Fibroblast of gingiva (primary cell): ENCODE results near the gene KIF16B.
A peak's percentile ranks its signal among the peaks of the same experiment; 100 is the strongest.

Source experiments
- DNase-seq: peaks from one replicate; pipeline ENCODE4 v3.0.0-alpha.2; 2011; ENCODE audit warnings: low read depth

Gene KIF16B

DNA sequence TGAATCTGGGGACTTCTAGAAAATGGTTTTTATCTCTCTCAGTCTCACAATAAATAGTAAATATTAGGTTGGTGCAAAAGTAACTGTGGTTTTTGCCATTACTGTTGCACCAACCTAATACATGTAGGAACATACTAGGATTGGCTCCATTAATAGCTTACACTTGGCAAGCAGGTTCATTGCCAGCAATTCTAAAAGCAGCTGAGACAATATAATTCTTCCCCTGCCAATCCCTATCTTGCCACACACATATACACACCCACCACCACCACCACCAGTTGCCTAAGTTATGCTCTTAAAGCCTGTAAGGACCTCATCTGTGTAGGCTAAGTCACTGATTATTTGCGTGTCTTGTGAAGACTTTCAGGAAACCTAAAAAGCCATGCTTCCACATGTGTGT, 145.1 kb downstream of the KIF16B start:
- no peak for DNase-seq

DNA sequence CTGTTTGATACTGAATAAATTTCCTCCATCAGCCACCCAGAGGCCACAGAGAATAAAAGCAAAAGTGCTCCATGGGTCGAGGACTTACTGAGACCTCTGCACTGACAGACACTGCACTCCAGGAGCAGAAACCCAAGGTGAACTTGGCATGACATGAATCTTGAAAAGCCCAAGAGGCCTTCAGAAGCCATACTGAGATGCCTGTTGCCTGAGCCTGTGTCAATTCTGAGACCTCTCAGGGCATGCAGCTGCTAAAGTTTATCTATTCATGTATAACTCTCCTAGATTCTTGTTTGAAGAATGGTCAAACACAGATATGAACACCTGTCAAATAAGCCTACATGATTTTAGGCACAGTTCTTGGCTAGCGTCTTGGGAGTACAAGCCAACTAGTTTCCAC, 145.7 kb downstream of the KIF16B start:
- DNase-seq: no peak

- no peak for DNase-seq
Measured at GRCh38 chr20:16424780-16425179, 148.5 kb downstream of the KIF16B start.

- no peak for DNase-seq
Measured at GRCh38 chr20:16423311-16424212, 149.7 kb downstream of the KIF16B start.

DNA sequence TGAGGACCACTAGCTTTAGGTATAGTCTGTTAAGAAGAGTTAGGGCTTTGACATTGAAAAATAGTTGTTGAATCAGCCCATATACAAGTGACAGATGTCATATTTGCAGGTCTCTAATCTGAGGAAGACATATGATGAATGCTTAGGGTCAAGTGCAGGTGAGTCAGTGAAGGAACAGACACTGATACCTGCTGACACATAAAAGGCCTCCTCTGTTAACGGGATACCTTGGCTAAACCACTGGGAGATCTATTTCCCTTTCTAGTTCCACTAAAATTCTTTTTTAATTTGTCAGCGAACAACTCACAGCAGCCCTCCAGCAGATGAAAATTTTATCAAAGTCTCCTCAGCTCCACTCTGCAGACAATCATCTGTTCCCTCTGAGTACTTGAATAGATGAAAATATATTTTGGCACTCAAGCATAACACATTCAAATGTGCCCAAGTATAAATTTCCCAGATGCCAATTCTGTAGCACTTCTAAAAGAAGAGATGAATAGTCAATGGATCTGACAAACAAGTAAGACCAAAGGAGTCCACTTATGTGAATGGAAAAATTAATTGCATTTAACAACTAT, 154.0 kb downstream of the KIF16B start:
- DNase-seq: no peak

- no peak for DNase-seq
Measured at GRCh38 chr20:16418616-16419015, 154.6 kb downstream of the KIF16B start.

GRCh38 chr20:16417001-16417400, 156.2 kb downstream of the KIF16B start:
- DNase-seq: no peak

DNA sequence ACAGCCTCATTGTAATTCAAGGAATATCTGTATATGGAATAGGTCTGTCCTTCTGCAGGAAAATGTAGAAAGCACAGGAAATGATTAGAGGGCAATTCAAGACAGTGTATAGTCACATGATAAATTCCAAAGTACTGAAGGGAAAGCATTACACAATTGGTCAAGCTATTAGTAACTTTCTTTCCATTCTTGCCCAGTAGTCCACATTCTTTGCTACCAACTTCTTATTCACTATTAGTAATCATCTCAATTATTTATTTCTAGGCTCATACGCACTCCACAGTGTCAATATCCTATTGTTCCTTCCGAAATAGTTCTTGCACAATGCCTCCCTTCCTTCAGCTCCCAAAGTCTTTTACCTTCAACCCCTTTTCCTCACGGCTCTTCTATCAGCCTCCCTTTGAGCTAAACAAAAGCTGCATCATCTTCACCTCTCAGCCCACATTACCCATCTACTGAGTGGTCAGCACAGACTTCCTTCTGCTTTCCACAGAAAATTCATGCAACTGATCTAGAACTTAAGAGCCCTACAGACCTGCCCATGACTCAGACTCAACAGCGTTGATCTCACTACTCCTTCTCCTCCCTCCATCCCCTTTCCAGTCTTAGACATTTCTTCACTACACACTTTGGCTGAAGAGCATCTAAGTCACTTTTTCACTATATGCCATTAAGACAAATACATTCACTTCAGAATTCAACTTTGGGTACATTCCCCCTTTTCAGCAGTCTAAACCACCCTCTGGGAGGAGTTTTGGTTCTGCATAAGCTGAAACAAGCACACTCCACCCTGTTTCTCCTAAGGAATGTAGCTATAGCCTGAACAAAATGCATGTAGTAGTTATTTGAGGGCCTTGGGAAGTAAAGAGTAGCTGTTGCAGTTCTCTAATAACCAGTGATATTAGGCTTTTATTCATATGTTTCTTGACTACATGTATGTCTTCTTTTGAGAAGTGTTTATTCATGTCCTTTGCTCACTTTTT, 157.9 kb downstream of the KIF16B start:
- DNase-seq: peak; percentile 46

- no peak for DNase-seq
Measured at GRCh38 chr20:16412906-16413305, 160.3 kb downstream of the KIF16B start.

DNA sequence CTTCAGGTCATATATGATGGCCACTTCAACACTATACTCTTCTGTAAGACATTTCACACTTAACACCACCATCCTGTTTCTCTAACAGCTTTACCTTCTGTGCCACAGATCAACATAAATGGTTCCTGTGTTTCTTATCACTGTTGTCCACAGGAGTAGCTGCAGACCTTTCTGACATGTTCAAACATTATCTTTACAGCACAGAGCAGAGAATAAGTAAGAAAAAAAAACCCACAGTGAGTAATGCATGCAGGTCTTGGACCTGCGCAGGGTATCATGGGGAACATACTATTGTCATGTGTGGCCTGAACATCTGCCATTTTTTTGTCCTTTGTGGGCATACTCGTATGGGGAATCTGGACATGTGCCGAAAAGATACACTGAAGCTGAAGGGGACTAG, 161.9 kb downstream of the KIF16B start:
- no peak for DNase-seq

GRCh38 chr20:16410626-16411025, 162.6 kb downstream of the KIF16B start:
- DNase-seq: no peak

- DNase-seq: no peak
Measured at GRCh38 chr20:16408981-16409380, 164.3 kb downstream of the KIF16B start.

DNA sequence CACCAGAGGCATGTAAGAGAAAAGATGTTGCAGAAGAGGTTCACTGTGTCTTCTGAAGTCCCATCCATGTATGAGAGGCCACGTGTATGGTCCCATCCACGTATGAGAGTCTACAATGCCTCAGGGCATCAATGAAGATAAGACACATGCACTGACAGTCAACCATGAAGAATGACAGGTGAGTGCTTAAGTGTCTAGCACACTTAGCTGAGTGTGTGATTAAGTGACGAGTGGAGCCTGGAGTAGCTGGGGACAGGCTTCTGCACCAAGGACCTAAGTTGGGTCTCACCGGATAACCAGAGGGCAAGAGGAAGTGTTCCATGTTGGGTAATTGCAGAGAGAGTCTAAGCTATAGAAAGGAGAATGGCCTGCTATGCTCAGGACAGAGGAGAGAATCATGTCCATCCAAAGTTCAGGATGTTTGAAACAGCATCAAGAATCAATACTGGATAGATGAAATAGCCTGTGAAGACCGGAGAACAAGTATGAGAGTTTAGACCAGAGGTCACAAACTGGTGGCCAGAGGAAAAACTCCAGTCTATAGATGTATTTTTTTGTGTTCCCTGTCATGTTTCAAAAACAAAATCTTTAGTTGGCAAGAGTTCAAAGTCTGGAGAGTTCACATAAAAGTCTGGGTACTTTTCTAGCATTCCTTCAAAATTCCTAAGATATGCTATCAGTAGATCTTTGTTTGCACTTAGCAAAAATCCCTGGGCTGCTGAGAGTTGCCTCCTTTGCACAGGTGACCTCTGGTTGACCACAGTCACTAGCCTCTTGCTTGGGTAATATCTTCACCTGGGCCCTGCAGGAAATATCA, 165.8 kb downstream of the KIF16B start:
- no peak for DNase-seq

DNA sequence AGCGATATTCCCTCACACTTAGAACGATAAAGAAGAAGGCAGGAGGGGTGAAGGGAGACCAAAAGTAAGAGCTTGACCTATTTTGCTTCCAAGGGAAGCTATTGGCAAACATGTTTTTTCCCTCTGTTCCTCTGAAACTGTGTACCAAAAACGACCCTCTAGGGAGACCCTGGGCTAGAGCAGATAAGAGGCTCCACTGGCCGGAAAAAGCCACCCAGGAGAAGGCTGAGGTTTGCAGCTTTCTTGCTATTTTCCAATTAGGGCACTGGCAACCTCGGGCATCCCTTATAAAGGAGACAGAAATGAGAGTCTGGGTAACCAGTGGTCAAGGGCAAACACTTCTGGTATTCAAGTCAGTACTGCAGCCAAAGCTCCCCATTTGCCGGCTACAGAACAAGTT, 168.0 kb downstream of the KIF16B start:
- no peak for DNase-seq

GRCh38 chr20:16404640-16405039, 168.6 kb downstream of the KIF16B start:
- no peak for DNase-seq

- no peak for DNase-seq
Measured at GRCh38 chr20:16404171-16404570, 169.1 kb downstream of the KIF16B start.

- DNase-seq: no peak
Measured at GRCh38 chr20:16400234-16400633, 173.0 kb downstream of the KIF16B start.

DNA sequence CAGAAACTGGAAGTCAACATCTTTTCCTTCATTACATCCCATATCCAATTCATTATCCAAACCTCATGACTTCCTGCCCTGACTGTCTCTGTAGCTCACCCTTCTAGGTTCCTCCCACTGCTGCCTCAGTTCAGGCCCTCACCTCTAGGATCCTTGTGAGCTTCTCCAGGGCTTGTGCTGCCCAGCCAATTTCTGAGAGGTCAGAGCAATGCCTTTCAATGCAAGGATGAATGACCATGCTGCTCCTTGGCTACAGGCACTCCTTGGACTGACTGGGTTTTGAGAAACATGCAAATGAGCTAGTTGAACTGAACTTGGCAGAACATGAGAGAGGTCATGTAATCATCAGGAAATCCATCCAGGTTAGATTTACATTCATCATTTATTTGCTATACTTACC, 173.4 kb downstream of the KIF16B start:
- DNase-seq: no peak

- peak; percentile 77 for DNase-seq
Measured at GRCh38 chr20:16397086-16397485, 176.2 kb downstream of the KIF16B start.

DNA sequence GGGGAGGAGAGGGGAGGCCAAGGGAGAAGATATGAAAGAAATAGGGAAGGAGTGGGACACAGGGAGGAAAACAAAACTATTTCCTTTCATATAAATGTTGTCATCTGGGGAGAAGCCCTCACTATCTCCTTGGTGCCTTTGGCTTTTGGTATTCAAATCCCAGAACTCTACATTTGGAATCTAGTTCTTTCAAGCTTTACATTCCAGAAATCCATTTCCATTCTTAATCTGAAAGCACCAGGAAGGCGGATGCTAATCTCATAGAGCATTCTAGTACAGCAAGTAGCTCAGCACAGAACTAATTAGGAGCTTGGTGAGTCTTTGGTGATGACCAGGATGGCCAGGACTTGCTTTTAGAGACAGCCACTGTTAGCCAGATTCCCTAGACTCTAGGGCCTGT, 177.9 kb downstream of the KIF16B start:
- no peak for DNase-seq

- DNase-seq: no peak
Measured at GRCh38 chr20:16394784-16395183, 178.5 kb downstream of the KIF16B start.

DNA sequence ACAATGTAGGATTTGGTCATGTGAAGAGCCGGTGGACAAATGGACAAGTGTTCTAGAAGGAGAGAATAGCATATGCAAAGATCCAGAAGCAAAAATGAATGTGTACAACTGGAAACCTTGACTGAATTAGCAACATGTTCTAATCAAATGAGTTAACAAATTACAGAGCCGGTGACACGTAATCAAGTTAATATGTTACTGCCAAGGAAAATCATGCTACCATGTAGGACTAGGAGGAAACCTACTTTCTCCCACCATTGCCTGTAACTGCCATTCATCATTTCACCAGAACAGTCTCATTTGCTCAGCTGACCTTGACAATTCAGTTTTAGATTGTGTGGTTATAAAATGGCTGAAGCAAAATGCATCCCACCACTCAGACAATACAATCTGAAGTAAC, 179.4 kb downstream of the KIF16B start:
- no peak for DNase-seq
